Measurements from ENCODE around the gene FOSL1. TPM values are rescaled to one million over a fixed set of nuclear protein-coding genes. Genes with fewer than 3 reads are reported as not detected.

The FOSL1 gene
- total and polyA plus RNA-seq, 2 donors (not counting 1 experiment from before 2014, with no cell fraction given): 3.5 to 8.8 TPM

DNA sequence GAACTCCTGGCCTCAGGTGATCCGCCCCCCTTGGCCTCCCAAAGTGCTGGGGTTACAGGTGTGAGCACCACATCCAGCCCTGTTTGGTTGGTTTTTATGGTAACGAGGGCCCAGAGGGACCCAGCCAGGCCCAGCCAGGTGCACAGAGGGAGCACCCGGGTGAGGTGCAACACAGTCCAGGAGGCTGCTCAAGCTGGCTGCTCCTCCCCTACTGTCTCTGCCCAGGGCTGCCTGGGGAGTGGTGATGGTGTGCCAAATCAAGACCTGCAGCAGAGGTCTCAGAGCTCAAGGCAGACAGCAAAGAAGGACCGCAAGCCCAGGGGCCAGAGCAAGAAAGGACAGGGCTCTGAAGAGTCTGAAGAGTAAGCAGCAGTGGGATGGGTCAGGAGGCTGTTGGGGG is 46.5 kb upstream of the FOSL1 start:
- no peak for DNase-seq (ENCODE audit: low read depth in 2 of 2)
- no peaks in the 10 kb centered on the region for H3K79me2 ChIP-seq (ENCODE audit: control insufficient read depth, insufficient read depth, low read length)
- H2AFZ ChIP-seq (ENCODE audit: low read length): no peak overlapping the region

DNA sequence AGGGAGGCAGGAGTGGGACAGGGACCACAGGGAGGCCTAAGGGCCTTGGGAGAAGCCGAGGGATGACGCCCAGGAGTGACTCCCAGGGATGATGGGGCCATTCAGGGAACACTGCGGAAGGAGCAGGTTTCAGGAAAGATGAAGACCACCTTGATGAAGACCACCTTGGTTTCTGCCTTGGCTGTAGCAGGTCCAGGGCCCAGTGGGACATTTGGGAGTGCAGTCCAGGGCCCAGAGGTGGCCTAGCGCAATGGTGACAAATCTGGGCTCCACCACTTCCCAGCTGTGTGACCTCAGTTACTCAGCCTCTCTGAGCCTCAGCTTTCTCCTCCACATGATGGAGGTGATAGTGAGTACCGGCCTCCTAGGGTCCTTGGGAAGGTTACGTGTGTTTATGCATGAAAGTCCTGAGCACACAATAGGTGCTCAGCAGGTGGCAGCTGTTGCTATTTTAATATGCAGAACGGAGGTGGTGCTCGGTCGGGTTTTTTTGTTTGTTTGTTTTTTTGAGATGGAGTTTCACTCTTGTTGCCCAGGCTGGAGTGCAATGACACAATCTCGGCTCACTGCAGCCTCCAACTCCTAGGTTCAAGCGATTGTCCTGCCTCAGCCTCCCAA is 45.9 kb upstream of the FOSL1 start:
- no peak for DNase-seq (ENCODE audit: low read depth in 2 of 2)
- H3K36me3 ChIP-seq (ENCODE audit: control insufficient read depth, insufficient read depth, low read length): no peaks in the 10 kb centered on the region
- H3K9me3 ChIP-seq (ENCODE audit: control insufficient read depth, insufficient read depth, low read depth, low read length): no peaks in the 10 kb centered on the region
- no peak overlapping the region for H3K4me2 ChIP-seq (ENCODE audit: extremely low read depth, insufficient read depth, low read length)
- H3K27me3 ChIP-seq (ENCODE audit: control insufficient read depth, insufficient read depth, low read length): no peaks in the 10 kb centered on the region
- TF ChIP-seq EZH2 (IDR thresholded peaks at IDR 0.05; ENCODE audit: low read length, missing control alignments): no peak
- TF ChIP-seq, protein P1, sequence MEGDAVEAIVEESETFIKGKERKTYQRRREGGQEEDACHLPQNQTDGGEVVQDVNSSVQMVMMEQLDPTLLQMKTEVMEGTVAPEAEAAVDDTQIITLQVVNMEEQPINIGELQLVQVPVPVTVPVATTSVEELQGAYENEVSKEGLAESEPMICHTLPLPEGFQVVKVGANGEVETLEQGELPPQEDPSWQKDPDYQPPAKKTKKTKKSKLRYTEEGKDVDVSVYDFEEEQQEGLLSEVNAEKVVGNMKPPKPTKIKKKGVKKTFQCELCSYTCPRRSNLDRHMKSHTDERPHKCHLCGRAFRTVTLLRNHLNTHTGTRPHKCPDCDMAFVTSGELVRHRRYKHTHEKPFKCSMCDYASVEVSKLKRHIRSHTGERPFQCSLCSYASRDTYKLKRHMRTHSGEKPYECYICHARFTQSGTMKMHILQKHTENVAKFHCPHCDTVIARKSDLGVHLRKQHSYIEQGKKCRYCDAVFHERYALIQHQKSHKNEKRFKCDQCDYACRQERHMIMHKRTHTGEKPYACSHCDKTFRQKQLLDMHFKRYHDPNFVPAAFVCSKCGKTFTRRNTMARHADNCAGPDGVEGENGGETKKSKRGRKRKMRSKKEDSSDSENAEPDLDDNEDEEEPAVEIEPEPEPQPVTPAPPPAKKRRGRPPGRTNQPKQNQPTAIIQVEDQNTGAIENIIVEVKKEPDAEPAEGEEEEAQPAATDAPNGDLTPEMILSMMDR (conservative IDR thresholded peaks at IDR 0.05 in 1 of 2, IDR thresholded peaks at IDR 0.05 in 1 of 2; ENCODE audit: low read depth in 1 of 2, low read length in 2 of 2): no peak
- H3K79me2 ChIP-seq (ENCODE audit: control insufficient read depth, insufficient read depth, low read length): no peaks in the 10 kb centered on the region
- no peaks in the 10 kb centered on the region for H4K20me1 ChIP-seq (ENCODE audit: control insufficient read depth, extremely low read depth, insufficient read depth, low read length)
- no peak overlapping the region for H3K9ac ChIP-seq (ENCODE audit: insufficient read depth, low read length)
- H3K4me1 ChIP-seq (ENCODE audit: control insufficient read depth, extremely low read depth, insufficient read depth, low read length): peaks cover 5% of the 10 kb centered on the region
- H2AFZ ChIP-seq (ENCODE audit: low read length): no peak overlapping the region
- no peak overlapping the region for H3K4me3 ChIP-seq (replicated peaks in 1 of 4; ENCODE audit: control extremely low read depth in 1 of 4, insufficient read depth in 1 of 4, low read depth in 3 of 4, low read length in 4 of 4)
- no peak overlapping the region for H3K27ac ChIP-seq (ENCODE audit: insufficient read depth, low read length)

More for the DNA sequence above, 46.5 kb upstream of the FOSL1 start:
- H3K4me1 ChIP-seq (ENCODE audit: control insufficient read depth, extremely low read depth, insufficient read depth, low read length): peaks cover under 1% of the 10 kb centered on the region
- H3K36me3 ChIP-seq (ENCODE audit: control insufficient read depth, insufficient read depth, low read length): no peaks in the 10 kb centered on the region
- no peak overlapping the region for H3K9ac ChIP-seq (ENCODE audit: insufficient read depth, low read length)
- no peaks in the 10 kb centered on the region for H3K9me3 ChIP-seq (ENCODE audit: control insufficient read depth, insufficient read depth, low read depth, low read length)
- H3K27me3 ChIP-seq (ENCODE audit: control insufficient read depth, insufficient read depth, low read length): no peaks in the 10 kb centered on the region
- no peak for TF ChIP-seq EZH2 (IDR thresholded peaks at IDR 0.05; ENCODE audit: low read length, missing control alignments)
- TF ChIP-seq, protein P1 (conservative IDR thresholded peaks at IDR 0.05 in 1 of 2, IDR thresholded peaks at IDR 0.05 in 1 of 2; ENCODE audit: low read depth in 1 of 2, low read length in 2 of 2): no peak
- no peak overlapping the region for H3K27ac ChIP-seq (ENCODE audit: insufficient read depth, low read length)
- H4K20me1 ChIP-seq (ENCODE audit: control insufficient read depth, extremely low read depth, insufficient read depth, low read length): no peaks in the 10 kb centered on the region
- H3K4me2 ChIP-seq (ENCODE audit: extremely low read depth, insufficient read depth, low read length): no peak overlapping the region
- no peak overlapping the region for H3K4me3 ChIP-seq (replicated peaks in 1 of 4; ENCODE audit: control extremely low read depth in 1 of 4, insufficient read depth in 1 of 4, low read depth in 3 of 4, low read length in 4 of 4)

DNA sequence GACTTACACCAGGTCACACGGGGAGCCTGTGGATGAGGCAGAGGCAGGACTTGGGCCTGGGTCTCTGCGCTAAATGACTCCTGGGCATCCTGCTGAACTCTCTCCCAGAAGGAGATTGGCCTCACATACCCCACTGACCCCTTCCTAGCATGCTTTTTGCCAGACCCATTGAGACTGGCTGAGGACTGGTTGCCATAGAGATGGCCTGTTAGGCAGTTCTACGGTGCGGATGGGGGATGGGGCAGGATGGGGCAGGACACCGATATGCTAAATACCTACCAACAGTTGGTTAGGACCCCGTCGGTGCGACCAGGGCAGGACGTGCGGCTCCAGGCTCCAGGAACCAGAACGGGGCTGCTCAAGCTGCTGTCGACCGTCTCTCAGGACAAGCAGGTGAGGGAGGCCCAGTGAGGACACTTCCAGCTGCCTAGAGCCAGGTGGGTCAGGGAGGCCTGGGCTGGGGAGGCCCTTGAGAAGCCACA is 45.3 kb upstream of the FOSL1 start, which contains the start of gene TSGA10IP:
TSS of gene TSGA10IP (plus strand) at position 51 of the 482 bp plus-strand sequence. CDS start at position 247, 196 bp downstream.
- Histone ChIP-seq H3K79me2 (ENCODE audit: control insufficient read depth, insufficient read depth, low read length) (no peaks in the 10 kb centered on the region), H3K9me3 (ENCODE audit: control insufficient read depth, insufficient read depth, low read depth, low read length) (no peaks in the 10 kb centered on the region), H3K27ac (ENCODE audit: insufficient read depth, low read length) (no peak within 1 kb of the TSS), H3K27me3 (ENCODE audit: control insufficient read depth, insufficient read depth, low read length) (no peaks in the 10 kb centered on the region), H3K4me3 (replicated peaks in 1 of 4; ENCODE audit: control extremely low read depth in 1 of 4, insufficient read depth in 1 of 4, low read depth in 3 of 4, low read length in 4 of 4) (no peak within 1 kb of the TSS), H3K4me1 (ENCODE audit: control insufficient read depth, extremely low read depth, insufficient read depth, low read length) (peaks cover 5% of the 10 kb centered on the region), H3K4me2 (ENCODE audit: extremely low read depth, insufficient read depth, low read length) (no peak within 1 kb of the TSS), H3K9ac (ENCODE audit: insufficient read depth, low read length) (no peak within 1 kb of the TSS), H4K20me1 (ENCODE audit: control insufficient read depth, extremely low read depth, insufficient read depth, low read length) (no peaks in the 10 kb centered on the region), H2AFZ (ENCODE audit: low read length) (no peak within 1 kb of the TSS), H3K36me3 (ENCODE audit: control insufficient read depth, insufficient read depth, low read length) (no peaks in the 10 kb centered on the region)
- no peak for TF ChIP-seq EZH2 (IDR thresholded peaks at IDR 0.05; ENCODE audit: low read length, missing control alignments)
- TF ChIP-seq, protein P1 (conservative IDR thresholded peaks at IDR 0.05 in 1 of 2, IDR thresholded peaks at IDR 0.05 in 1 of 2; ENCODE audit: low read depth in 1 of 2, low read length in 2 of 2): no peak
- DNase-seq (ENCODE audit: low read depth in 2 of 2): no peak
